CD4-positive, alpha-beta T cell (primary cell): ENCODE results near the gene OR51T1. TPM values are rescaled to one million over a fixed set of nuclear protein-coding genes. Genes with fewer than 3 reads are reported as not detected.

ENCODE experiments used
- ATAC-seq: fragments of 200-7000 bp; cut with Tn5 transposase; one replicate; pipeline ENCODE4 v1.10.0; 2022; ENCODE audit warnings: mild to moderate bottlenecking; ENCODE audit not compliant: poor library complexity
- CTCF ChIA-PET: fragments of 350-600 bp; sonication (Branson Sonifier 250); formaldehyde crosslinking; loops from one replicate; lab custom pipeline; 2021; ENCODE audit warnings: antibody characterized with exemption, inconsistent platforms; lab: Charles Lee
- POLR2A ChIA-PET: fragments of 350-600 bp; sonication (Branson Sonifier 250); formaldehyde crosslinking; loops from one replicate; lab custom pipeline; 2021; ENCODE audit warnings: antibody characterized with exemption, inconsistent platforms; lab: Charles Lee
- DNase-seq, 14 experiments: peaks; one replicate each; pipeline ENCODE4 v3.0.0-alpha.2; 2013 to 2020; ENCODE audit warnings: mixed read lengths in 2 of 14
- H3K27ac ChIP-seq, 2 donors: one replicate each; pipeline versions ENCODE4 v1.5.1 to v1.7.0; 2013; ENCODE audit warnings: low read length in 2 of 2, low read depth in 1 of 2, mild to moderate bottlenecking in 1 of 2
- H3K27me3 ChIP-seq, 2 experiments: 1 replicate in 1 of 2; 2 replicates in 1 of 2; pipeline versions ENCODE4 v1.6.1 to v1.7.0; 2013; ENCODE audit warnings: low read length in 2 of 2, control low read depth in 1 of 2, mild to moderate bottlenecking in 1 of 2, moderate library complexity in 1 of 2; ENCODE audit not compliant: insufficient read depth in 2 of 2, control insufficient read depth in 1 of 2
- H3K36me3 ChIP-seq: one replicate; pipeline ENCODE4 v1.6.1; 2013; ENCODE audit warnings: low read length, control low read depth; ENCODE audit not compliant: insufficient read depth
- H3K4me1 ChIP-seq: one replicate; pipeline ENCODE4 v1.6.1; 2013; ENCODE audit warnings: low read length, control low read depth; ENCODE audit not compliant: insufficient read depth
- H3K4me3 ChIP-seq: one replicate; pipeline ENCODE4 v1.5.1; 2013; ENCODE audit warnings: mild to moderate bottlenecking, low read length, moderate library complexity
- H3K9me3 ChIP-seq, 2 experiments: 1 replicate in 1 of 2; 2 replicates in 1 of 2; pipeline versions ENCODE4 v1.6.1 to v1.7.0; 2013; ENCODE audit warnings: low read length in 2 of 2, mild to moderate bottlenecking in 2 of 2, control low read depth in 1 of 2, moderate library complexity in 1 of 2; ENCODE audit not compliant: control insufficient read depth in 1 of 2, insufficient read depth in 1 of 2
- H3K27ac Mint-ChIP-seq: one replicate; pipeline ENCODE4 v1.8.0; 2020; ENCODE audit warnings: mixed read lengths
- H3K27me3 Mint-ChIP-seq: one replicate; pipeline ENCODE4 v1.8.0; 2021; ENCODE audit warnings: mixed read lengths
- H3K36me3 Mint-ChIP-seq: one replicate; pipeline ENCODE4 v1.8.0; 2021; ENCODE audit warnings: low read depth, mixed read lengths
- H3K4me1 Mint-ChIP-seq: one replicate; pipeline ENCODE4 v1.8.0; 2021; ENCODE audit warnings: low read depth, mixed read lengths
- H3K4me3 Mint-ChIP-seq: one replicate; pipeline ENCODE4 v1.8.0; 2020; ENCODE audit warnings: mild to moderate bottlenecking, mixed read lengths
- H3K9me3 Mint-ChIP-seq: one replicate; pipeline ENCODE4 v1.8.0; 2020; ENCODE audit warnings: mixed read lengths
- CTCF ChIP-seq: fragments of 200-600 bp; IDR thresholded peaks from one replicate; pipeline ENCODE4 v1.8.0; 2022; ENCODE audit warnings: antibody characterized with exemption, mild to moderate bottlenecking
- intact Hi-C, 2 experiments: fragments of 100-400 bp; cut with DNase I in 1 of 2; cut with micrococcal nuclease in 1 of 2; formaldehyde crosslinking; loops; one replicate each; pipeline versions ENCODE4 v1.15.1 to v1.9.0; 2023 to 2025; cut with DNase I, micrococcal nuclease
- total RNA-seq, 174 experiments: library from RNA in 2 of 174; stranded (reverse) in 2 of 174; gene quantifications; one replicate each; pipeline ENCODE4 v1.2.3 and lab custom pipeline; 2021 to 2026

Gene OR51T1
- total RNA-seq, 2 experiments from 2014 or later: not detected

DNA sequence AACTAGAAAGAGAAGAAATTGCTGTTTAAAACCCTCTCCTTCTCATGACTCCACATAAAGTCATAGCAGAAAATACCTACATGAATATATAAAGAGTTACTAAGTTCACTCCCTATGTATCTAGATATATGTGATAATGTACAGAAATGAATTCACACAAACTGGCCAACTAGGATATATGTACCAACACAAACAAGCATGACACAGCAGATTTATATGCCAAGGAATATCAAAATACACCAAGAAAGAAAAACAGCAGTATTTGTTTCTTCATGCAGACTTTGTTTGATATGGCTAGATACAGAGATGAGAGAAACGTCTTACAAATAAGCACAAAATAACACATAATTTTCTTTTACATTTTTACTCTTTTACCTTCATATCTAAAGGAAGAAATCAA is 40.6 kb downstream of the OR51T1 start:
- H3K27me3 Mint-ChIP-seq: peaks cover 11% of the 10 kb centered on the region
- H3K4me3 Mint-ChIP-seq: no peak overlapping the region
- DNase-seq: no peak
- ATAC-seq: no peak
- Histone ChIP-seq H3K4me3 (no peak overlapping the region), H3K4me1 (no peaks in the 10 kb centered on the region), H3K36me3 (no peaks in the 10 kb centered on the region), H3K27ac (no peak overlapping the region), H3K27me3 (no peaks in the 10 kb centered on the region), H3K9me3 (peaks cover 0 to 4% of the 10 kb centered on the region in 2 experiments)
- H3K36me3 Mint-ChIP-seq: no peaks in the 10 kb centered on the region
- CTCF ChIA-PET: no interaction called here
- intact Hi-C loops: no loop called here
- TF ChIP-seq CTCF: no peak
- POLR2A ChIA-PET: no interaction called here
- no peaks in the 10 kb centered on the region for H3K4me1 Mint-ChIP-seq
- H3K27ac Mint-ChIP-seq: no peak overlapping the region
- no peaks in the 10 kb centered on the region for H3K9me3 Mint-ChIP-seq

DNA sequence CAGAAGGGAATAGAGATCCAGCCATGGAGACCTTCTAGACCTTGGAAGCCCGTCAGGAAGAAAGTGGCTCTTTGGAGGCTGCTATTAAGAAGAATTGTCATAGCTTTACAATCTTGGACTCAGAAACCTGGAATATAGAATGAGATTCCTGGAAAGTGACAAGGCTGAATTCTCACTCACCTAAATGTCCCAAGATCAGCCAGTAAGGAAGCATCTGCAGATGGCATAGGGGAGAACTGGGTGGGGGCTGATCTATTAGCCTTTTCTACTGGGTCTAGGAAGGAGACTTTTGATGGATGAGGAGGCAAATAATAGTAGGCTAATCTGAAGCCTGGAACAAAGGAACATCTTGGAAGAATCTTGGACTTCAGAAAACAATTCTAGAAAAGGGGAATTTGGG is 42.5 kb downstream of the OR51T1 start, which contains the start of gene OR51G1:
Gene OR51G1 (minus strand): TSS at position 101 of the 400 bp plus-strand sequence. CDS start 0 bp downstream, at position 101.
- no peak within 1 kb of the TSS for H3K27ac ChIP-seq
- H3K27ac Mint-ChIP-seq: no peak within 1 kb of the TSS

GRCh38 chr11:4926608-4927007 is 44.9 kb downstream of the OR51T1 start:
- ChIA-PET CTCF (no interaction called here), POLR2A (no interaction called here)
- Histone ChIP-seq H3K27me3 (no peaks in the 10 kb centered on the region), H3K4me3 (no peak overlapping the region), H3K27ac (no peak overlapping the region), H3K4me1 (no peaks in the 10 kb centered on the region), H3K36me3 (no peaks in the 10 kb centered on the region), H3K9me3 (peaks cover 0 to 4% of the 10 kb centered on the region in 2 experiments)
- no peak for TF ChIP-seq CTCF
- no peak overlapping the region for H3K4me3 Mint-ChIP-seq
- H3K9me3 Mint-ChIP-seq: no peaks in the 10 kb centered on the region
- DNase-seq: no peak
- no peak for ATAC-seq
- no peak overlapping the region for H3K27ac Mint-ChIP-seq
- peaks cover 8% of the 10 kb centered on the region for H3K27me3 Mint-ChIP-seq
- H3K36me3 Mint-ChIP-seq: no peaks in the 10 kb centered on the region
- no peaks in the 10 kb centered on the region for H3K4me1 Mint-ChIP-seq
- intact Hi-C loops: no loop called here

More for the DNA sequence above, 42.5 kb downstream of the OR51T1 start, which contains the start of gene OR51G1:
- no peak within 1 kb of the TSS for H3K4me3 Mint-ChIP-seq
- no peak for TF ChIP-seq CTCF
- intact Hi-C loops: no loop called here
- no peaks in the 10 kb centered on the region for H3K4me1 Mint-ChIP-seq
- POLR2A ChIA-PET: no interaction called here
- DNase-seq: no peak
- H3K4me1 ChIP-seq: no peaks in the 10 kb centered on the region
- H3K27me3 ChIP-seq: no peaks in the 10 kb centered on the region
- no peaks in the 10 kb centered on the region for H3K9me3 Mint-ChIP-seq
- H3K27me3 Mint-ChIP-seq: peaks cover 8% of the 10 kb centered on the region
- no peak for ATAC-seq
- H3K36me3 Mint-ChIP-seq: no peaks in the 10 kb centered on the region
- CTCF ChIA-PET: no interaction called here
- H3K9me3 ChIP-seq: peaks cover 0 to 4% of the 10 kb centered on the region in 2 experiments
- no peak within 1 kb of the TSS for H3K4me3 ChIP-seq
- H3K36me3 ChIP-seq: no peaks in the 10 kb centered on the region

Other genes with a start within 250 kb of the OR51T1 start
- not detected for gene OR51D1, start 244.4 kb upstream of the OR51T1 start, total RNA-seq
- gene OR51E1, start 237.9 kb upstream of the OR51T1 start, total RNA-seq: not detected
- not detected for gene OR51E2, start 184.0 kb upstream of the OR51T1 start, total RNA-seq
- gene MMP26, start 177.1 kb upstream of the OR51T1 start, total RNA-seq: not detected
- not detected for gene OR51F1, start 112.0 kb upstream of the OR51T1 start, total RNA-seq
- gene OR52R1, start 77.5 kb upstream of the OR51T1 start, total RNA-seq: not detected
- not detected for gene OR51F2, start 60.6 kb upstream of the OR51T1 start, total RNA-seq
- not detected for gene OR51S1, start 32.7 kb upstream of the OR51T1 start, total RNA-seq
- gene OR51A7, start 21.9 kb downstream of the OR51T1 start, total RNA-seq: not detected
- not detected for gene OR51G2, start 37.5 kb downstream of the OR51T1 start, total RNA-seq
- gene OR51G1, start 42.4 kb downstream of the OR51T1 start, total RNA-seq: not detected
- not detected for gene OR51A4, start 65.7 kb downstream of the OR51T1 start, total RNA-seq
- gene OR51A2, start 73.8 kb downstream of the OR51T1 start, total RNA-seq: not detected
- gene OR51L1, start 113.0 kb downstream of the OR51T1 start, total RNA-seq: not detected
- not detected for gene OR52J3, start 164.6 kb downstream of the OR51T1 start, total RNA-seq
- not detected for gene OR52E2, start 177.7 kb downstream of the OR51T1 start, total RNA-seq
- not detected for gene OR52E1, start 187.7 kb downstream of the OR51T1 start, total RNA-seq